Testis (tissue), 2 donors: ENCODE data around the gene TTC28.

ENCODE experiments used
- CTCF ChIP-seq, 3 experiments: fragments of 450-650 bp in 2 of 3; fragments of 200-600 bp in 1 of 3; sonication (generic) in 1 of 3; IDR thresholded peaks; one replicate each; pipeline ENCODE4 v1.5.1; 2016 to 2019; ENCODE audit warnings: antibody characterized with exemption in 3 of 3, mild to moderate bottlenecking in 2 of 3, moderate library complexity in 1 of 3
- POLR2A ChIP-seq: fragments of 450-650 bp; IDR thresholded peaks from one replicate; pipeline ENCODE4 v1.6.1; 2017; ENCODE audit warnings: antibody characterized with exemption, mild to moderate bottlenecking, moderate library complexity

GRCh38 chr22:28204382-28204781, 475.3 kb downstream of the TTC28 start:
- TF ChIP-seq CTCF (IDR thresholded peaks at IDR 0.05) = no peak
- TF ChIP-seq POLR2A = no peak
